OCI-LY1 (cell line): Measurements from ENCODE around the gene SERTAD4.

Source experiments
- CTCF ChIP-seq: fragments of 200-600 bp; sonication (generic), shearing (Covaris generic); IDR thresholded peaks from 2 replicates; pipeline ENCODE4 v1.5.1; 2017; ENCODE audit warnings: mild to moderate bottlenecking, antibody characterized with exemption, low read length, moderate library complexity, mixed read lengths
- EZH2 ChIP-seq: fragments of 200-600 bp; sonication (generic), shearing (Covaris generic); IDR thresholded peaks from 2 replicates; pipeline ENCODE4 v1.8.0; 2017; ENCODE audit warnings: borderline replicate concordance, mixed run types, mild to moderate bottlenecking, antibody characterized with exemption, low read length, moderate library complexity, mixed read lengths

- TF ChIP-seq CTCF = no peak
- TF ChIP-seq EZH2 = no peak
Observed at GRCh38 chr1:210291786-210292230, 59.2 kb downstream of the SERTAD4 start.
